MM.1S (cell line): ENCODE results near the gene UQCR10.

Experiments
- DNase-seq: peaks from one replicate; pipeline ENCODE4 v3.0.0-alpha.2; 2015
- H2AFZ ChIP-seq: fragments of 300-600 bp; sonication (generic); 2 replicates; pipeline ENCODE4 v1.6.0; 2016; ENCODE audit warnings: antibody characterized with exemption, low read length
- H3F3A ChIP-seq: fragments of 300-600 bp; sonication (generic); 2 replicates; pipeline ENCODE4 v1.6.1; 2016; ENCODE audit warnings: mild to moderate bottlenecking, antibody characterized with exemption, low read length, moderate library complexity, mixed read lengths; ENCODE audit not compliant: insufficient read depth
- H3K27ac ChIP-seq: fragments of 300-600 bp; sonication (generic); 2 replicates; pipeline ENCODE4 v1.5.1; 2016; ENCODE audit warnings: mild to moderate bottlenecking, low read length
- H3K27me3 ChIP-seq: fragments of 300-600 bp; sonication (generic); replicated peaks from 2 replicates; pipeline ENCODE4 v1.6.0; 2016; ENCODE audit warnings: low read length; ENCODE audit not compliant: insufficient read depth
- H3K36me3 ChIP-seq: fragments of 300-600 bp; sonication (generic); replicated peaks from 2 replicates; pipeline ENCODE4 v1.6.1; 2016; ENCODE audit warnings: mild to moderate bottlenecking, low read length, mixed read lengths; ENCODE audit not compliant: insufficient read depth
- H3K4me1 ChIP-seq: fragments of 300-600 bp; sonication (generic); 2 replicates; pipeline ENCODE4 v1.6.1; 2016; ENCODE audit warnings: low read length, mixed read lengths
- H3K4me2 ChIP-seq: fragments of 300-600 bp; sonication (generic); 2 replicates; pipeline ENCODE4 v1.6.0; 2016; ENCODE audit warnings: low read depth, low read length
- H3K4me3 ChIP-seq: fragments of 300-600 bp; sonication (generic); 2 replicates; pipeline ENCODE4 v1.5.1; 2016; ENCODE audit warnings: low read length, mixed read lengths
- H3K79me2 ChIP-seq: fragments of 300-600 bp; sonication (generic); 2 replicates; pipeline ENCODE4 v1.6.1; 2016; ENCODE audit warnings: mixed run types, low read length, mixed read lengths
- H3K9ac ChIP-seq: fragments of 300-600 bp; sonication (generic); 2 replicates; pipeline ENCODE4 v1.6.1; 2016; ENCODE audit warnings: low read length, mixed read lengths
- H3K9me2 ChIP-seq: fragments of 300-600 bp; sonication (generic); replicated peaks from 2 replicates; pipeline ENCODE4 v1.6.1; 2016; ENCODE audit warnings: mild to moderate bottlenecking, low read length, mixed read lengths; ENCODE audit not compliant: insufficient read depth
- H3K9me3 ChIP-seq: fragments of 300-600 bp; sonication (generic); replicated peaks from 2 replicates; pipeline ENCODE4 v1.6.1; 2016; ENCODE audit warnings: mild to moderate bottlenecking, low read length, mixed read lengths; ENCODE audit not compliant: insufficient read depth
- H4K20me1 ChIP-seq: fragments of 300-600 bp; sonication (generic); 2 replicates; pipeline ENCODE4 v1.6.1; 2016; ENCODE audit warnings: mild to moderate bottlenecking, low read length, moderate library complexity, mixed read lengths; ENCODE audit not compliant: insufficient read depth
- CTCF ChIP-seq: fragments of 300-600 bp; sonication (generic); IDR thresholded peaks from 2 replicates; pipeline ENCODE4 v1.5.1; 2016; ENCODE audit warnings: antibody characterized with exemption, low read length, mixed read lengths
- EZH2 ChIP-seq: fragments of 300-600 bp; sonication (generic); optimal IDR thresholded peaks from 2 replicates; pipeline ENCODE3; 2017; ENCODE audit warnings: low read depth, mild to moderate bottlenecking, antibody characterized with exemption, low read length, mixed read lengths
- EZH2phosphoT487 ChIP-seq: fragments of 300-600 bp; sonication (generic); IDR thresholded peaks from 2 replicates; pipeline ENCODE4 v1.6.1; 2018; ENCODE audit warnings: antibody characterized with exemption, low read length

The UQCR10 gene

GRCh38 chr22:29786031-29786430 lies 18.9 kb downstream of the UQCR10 start:
- no peak overlapping the region for H3K27ac ChIP-seq
- no peak for DNase-seq
- H3K4me2 ChIP-seq = no peak overlapping the region

GRCh38 chr22:29787371-29787980 lies 20.3 kb downstream of the UQCR10 start:
- Histone ChIP-seq H3K9ac (no peak overlapping the region), H3F3A (no peaks in the 10 kb centered on the region), H3K9me2 (no peaks in the 10 kb centered on the region), H3K27ac (no peak overlapping the region), H3K36me3 (0 out of 2 replicates have a peak, but pooled peaks cover 3% of the 10 kb centered on the region), H4K20me1 (no peaks in the 10 kb centered on the region), H3K79me2 (no peaks in the 10 kb centered on the region), H2AFZ (no peak overlapping the region), H3K9me3 (no peaks in the 10 kb centered on the region), H3K4me1 (no peaks in the 10 kb centered on the region), H3K4me3 (no peak overlapping the region), H3K4me2 (no peak overlapping the region), H3K27me3 (no peaks in the 10 kb centered on the region)
- no peak for DNase-seq
- TF ChIP-seq EZH2phosphoT487 (no peak), CTCF (no peak), EZH2 (no peak)

More at GRCh38 chr22:29786031-29786430, 18.9 kb downstream of the UQCR10 start:
- Histone ChIP-seq H3K9me2 (no peaks in the 10 kb centered on the region), H3K9me3 (no peaks in the 10 kb centered on the region), H4K20me1 (no peaks in the 10 kb centered on the region), H3K36me3 (0 out of 2 replicates have a peak, but pooled peaks cover 3% of the 10 kb centered on the region), H3K9ac (no peak overlapping the region), H3K27me3 (no peaks in the 10 kb centered on the region), H3F3A (no peaks in the 10 kb centered on the region), H3K4me1 (no peaks in the 10 kb centered on the region), H3K79me2 (no peaks in the 10 kb centered on the region), H2AFZ (no peak overlapping the region), H3K4me3 (no peak overlapping the region)
- TF ChIP-seq EZH2phosphoT487 (no peak), EZH2 (no peak), CTCF (no peak)

GRCh38 chr22:29788339-29789279 lies 21.4 kb downstream of the UQCR10 start:
- no peak overlapping the region for H3K4me2 ChIP-seq
- H3K27me3 ChIP-seq = no peaks in the 10 kb centered on the region
- H4K20me1 ChIP-seq = no peaks in the 10 kb centered on the region
- no peaks in the 10 kb centered on the region for H3K79me2 ChIP-seq
- H3F3A ChIP-seq = no peaks in the 10 kb centered on the region
- no peaks in the 10 kb centered on the region for H3K9me2 ChIP-seq
- no peak for DNase-seq
- no peak overlapping the region for H2AFZ ChIP-seq
- no peak overlapping the region for H3K9ac ChIP-seq
- no peaks in the 10 kb centered on the region for H3K4me1 ChIP-seq
- TF ChIP-seq CTCF = no peak
- TF ChIP-seq EZH2 = no peak
- TF ChIP-seq EZH2phosphoT487 = no peak
- no peak overlapping the region for H3K27ac ChIP-seq
- H3K9me3 ChIP-seq = no peaks in the 10 kb centered on the region
- H3K4me3 ChIP-seq = no peak overlapping the region
- peaks cover 3% of the 10 kb centered on the region; the same call in 1 of the 2 replicates for H3K36me3 ChIP-seq
